Measurements from ENCODE around the gene SLC16A8. TPM values are rescaled to one million over a fixed set of nuclear protein-coding genes. Genes with fewer than 3 reads are reported as not detected.
A peak's percentile ranks its signal among the peaks of the same experiment; 100 is the strongest.

SLC16A8 gene
- total and polyA plus RNA-seq, 2 of the 13 experiments (the other 11 are each of a cell fraction or from before 2014, with no cell fraction given): not detected

- in situ Hi-C loops (cut with HindIII; ENCODE audit: extremely low pct_ligation_motif_present, low pct_unique_long_range_greater_than_20kb): no loop called here
- intact Hi-C loops (cut with micrococcal nuclease; ENCODE audit: unreplicated experiment): loop anchor here (2.0 kb wide), 1 partner anchor 55 kb away; no protein-coding TSS in a partner anchor
- BruUV-seq (replicated peaks): no TSS peak
- no peaks in the 10 kb centered on the region; the same call in 1 of the 2 replicates for H4K20me1 ChIP-seq (ENCODE audit: insufficient read depth, low read length)
- peak overlapping the region; percentile 72 for H3K27ac ChIP-seq (ENCODE audit: extremely low read length, insufficient read depth, low read length)
- H3K4me1 ChIP-seq (ENCODE audit: insufficient read depth, low read length): peaks cover 64% of the 10 kb centered on the region
- ChIA-PET CTCF (ENCODE audit: low intra/inter-chr PET ratio, low total read pairs) (interaction anchor here (0.6 kb wide), 1 partner anchor 451 kb away, joined by 3 read pairs; no protein-coding TSS in a partner anchor), POLR2A (interaction anchor here (0.5 to 6.1 kb wide), 9 partner anchors 8 to 111 kb away, joined by 3 to 60 read pairs (median 3); partner anchors contain the start of gene PLA2G6)
- DNase-seq (ENCODE audit: low spot score) (peak; percentile 93), ATAC-seq (peak; percentile 73), FAIRE-seq (peak; percentile 90)
- H3K9ac ChIP-seq (ENCODE audit: insufficient read depth, low read depth, low read length): peak overlapping the region; percentile 28; the same call in 1 of the 2 replicates
- H2AFZ ChIP-seq (ENCODE audit: low read length): no peak overlapping the region
- 17% methylated on average over 13 of the region's 17 CpGs for WGBS (ENCODE audit: low lambda C conversion rate)
- no peaks in the 10 kb centered on the region for H3K27me3 ChIP-seq (ENCODE audit: control insufficient read depth in 1 of 2, insufficient read depth in 2 of 2, low read length in 2 of 2)
- H3K36me3 ChIP-seq (replicated peaks in 1 of 2; ENCODE audit: control insufficient read depth in 1 of 2, insufficient read depth in 2 of 2, low read length in 2 of 2): peaks cover 0 to 15% of the 10 kb centered on the region in 2 experiments; a peak in 1 of 5 replicates
- peak overlapping the region; percentile 43 for H3K4me2 ChIP-seq (ENCODE audit: low read depth, low read length)
- H3K9me3 ChIP-seq (ENCODE audit: low read length): no peaks in the 10 kb centered on the region
- H3K4me3 ChIP-seq (replicated peaks in 1 of 3; ENCODE audit: insufficient read depth in 1 of 3, low read depth in 2 of 3, low read length in 3 of 3): peak overlapping the region in 2 of 3 experiments; percentile 20 to 47; a peak in 1 of 6 replicates
- H3K79me2 ChIP-seq (ENCODE audit: insufficient read depth, low read length): peaks cover 3% of the 10 kb centered on the region
- peak; percentile 79 for TF ChIP-seq PATZ1 (CRISPR knock-in tag; IDR thresholded peaks at IDR 0.05)
- TF ChIP-seq MZF1 (CRISPR knock-in tag; IDR thresholded peaks at IDR 0.05; ENCODE audit: borderline replicate concordance): no peak
- peak; percentile 87 for TF ChIP-seq ETV5 (CRISPR knock-in tag; IDR thresholded peaks at IDR 0.05; ENCODE audit: borderline replicate concordance)
- TF ChIP-seq THRA (CRISPR knock-in tag; IDR thresholded peaks at IDR 0.05; ENCODE audit: borderline replicate concordance): peak; percentile 85; the same call in 1 of the 2 replicates
- TF ChIP-seq MAX (IDR thresholded peaks at IDR 0.05): peak; percentile 93
- TF ChIP-seq PPARG (CRISPR knock-in tag; conservative IDR thresholded peaks at IDR 0.05): peak; percentile 76
- peak; percentile 32; the same call in 1 of the 2 replicates for TF ChIP-seq ZNF564 (CRISPR knock-in tag; IDR thresholded peaks at IDR 0.05)
- TF ChIP-seq THAP11 (CRISPR knock-in tag; IDR thresholded peaks at IDR 0.05): peak; percentile 52
- TF ChIP-seq ZNF781 (CRISPR knock-in tag; IDR thresholded peaks at IDR 0.05; ENCODE audit: borderline replicate concordance, not compliant biosample characterization): no peak
- peak; percentile 38 for TF ChIP-seq SKI (IDR thresholded peaks at IDR 0.05; ENCODE audit: partially characterized antibody)
- peak; percentile 82; the same call in 1 of the 2 replicates for TF ChIP-seq TARDBP (CRISPR knock-in tag; IDR thresholded peaks at IDR 0.05)
- no peak for TF ChIP-seq GLI4 (CRISPR knock-in tag; IDR thresholded peaks at IDR 0.05; ENCODE audit: borderline replicate concordance)
- peak; percentile 22; the same call in 1 of the 2 replicates for TF ChIP-seq YEATS2 (CRISPR knock-in tag; IDR thresholded peaks at IDR 0.05; ENCODE audit: borderline replicate concordance)
- TF ChIP-seq KLF16 (CRISPR knock-in tag; IDR thresholded peaks at IDR 0.05): peak in 1 of 2 experiments; percentile 55; a peak in 1 of 4 replicates
- no peak for TF ChIP-seq PHB2 (IDR thresholded peaks at IDR 0.05; ENCODE audit: partially characterized antibody)
- peak; percentile 84 for TF ChIP-seq ZFY (CRISPR knock-in tag; IDR thresholded peaks at IDR 0.05)
- TF ChIP-seq HOXA5 (CRISPR knock-in tag; IDR thresholded peaks at IDR 0.05): no peak
- TF ChIP-seq TSC22D2 (CRISPR knock-in tag; IDR thresholded peaks at IDR 0.05; ENCODE audit: borderline replicate concordance): peak; percentile 3; the same call in 1 of the 2 replicates
- TF ChIP-seq ZNF660 (CRISPR knock-in tag; IDR thresholded peaks at IDR 0.05; ENCODE audit: borderline replicate concordance, low read depth): no peak
- TF ChIP-seq FOSL2 (CRISPR knock-in tag; IDR thresholded peaks at IDR 0.05): peak; percentile 64
These were observed 23.9 kb upstream of the SLC16A8 start for GRCh38 chr22:38107692-38108515.
